HEK293 (cell line): ENCODE measurements around the gene CEP85.

Source experiments
- KLF1 ChIP-seq: fragments of 450-650 bp; formaldehyde crosslinking; IDR thresholded peaks from 2 replicates; pipeline ENCODE4 v1.5.1; 2016; ENCODE audit warnings: missing biosample characterization, missing genetic modification characterization
- RBAK ChIP-seq: fragments of 450-650 bp; formaldehyde crosslinking; IDR thresholded peaks from 2 replicates; pipeline ENCODE4 v1.5.1; 2016; ENCODE audit warnings: missing biosample characterization, missing genetic modification characterization
- YY1 ChIP-seq: fragments of 450-650 bp; formaldehyde crosslinking; IDR thresholded peaks from 2 replicates; pipeline ENCODE4 v1.5.1; 2018; ENCODE audit warnings: missing biosample characterization, missing genetic modification characterization
- ZFP41 ChIP-seq: fragments of 450-650 bp; formaldehyde crosslinking; IDR thresholded peaks from 2 replicates; pipeline ENCODE4 v1.5.1; 2016; ENCODE audit warnings: missing biosample characterization, missing genetic modification characterization, borderline replicate concordance
- ZNF155 ChIP-seq: fragments of 450-650 bp; formaldehyde crosslinking; IDR thresholded peaks from 2 replicates; pipeline ENCODE4 v1.5.1; 2016; ENCODE audit warnings: missing biosample characterization, missing genetic modification characterization
- ZNF274 ChIP-seq, 2 experiments: fragments of 200-500 bp in 1 of 2; fragments of 450-650 bp in 1 of 2; sonication (Bioruptor generic) in 1 of 2; formaldehyde crosslinking in 1 of 2; IDR thresholded peaks; 2 replicates each; pipeline versions ENCODE4 v1.5.1 to v1.6.1; 2014 to 2016; ENCODE audit warnings: borderline replicate concordance in 1 of 2, inconsistent platforms in 1 of 2, low read length in 1 of 2, missing biosample characterization in 1 of 2, missing genetic modification characterization in 1 of 2
- ZNF335 ChIP-seq: fragments of 450-650 bp; formaldehyde crosslinking; conservative IDR thresholded peaks from 2 replicates; pipeline ENCODE4 v1.5.1; 2016; ENCODE audit warnings: missing biosample characterization, missing genetic modification characterization
- ZNF501 ChIP-seq: fragments of 450-650 bp; formaldehyde crosslinking; IDR thresholded peaks from 2 replicates; pipeline ENCODE4 v1.5.1; 2016; ENCODE audit warnings: missing biosample characterization, missing genetic modification characterization
- ZNF510 ChIP-seq: fragments of 450-650 bp; formaldehyde crosslinking; IDR thresholded peaks from 2 replicates; pipeline ENCODE4 v1.5.1; 2018; ENCODE audit warnings: mild to moderate bottlenecking, missing genetic modification characterization, missing biosample characterization; ENCODE audit not compliant: insufficient replicate concordance
- ZNF670 ChIP-seq: fragments of 450-650 bp; formaldehyde crosslinking; IDR thresholded peaks from 2 replicates; pipeline ENCODE4 v1.5.1; 2016; ENCODE audit warnings: missing biosample characterization, missing genetic modification characterization, low read depth
- ZNF747 ChIP-seq: fragments of 450-650 bp; formaldehyde crosslinking; IDR thresholded peaks from 2 replicates; pipeline ENCODE4 v1.5.1; 2016; ENCODE audit warnings: missing biosample characterization, missing genetic modification characterization
- TF ChIP-seq, protein P1 (sequence below): fragments of 450-650 bp; formaldehyde crosslinking; IDR thresholded peaks from 2 replicates; pipeline ENCODE4 v1.5.1; 2016; ENCODE audit warnings: missing biosample characterization, missing genetic modification characterization
- TF ChIP-seq, protein P2 (sequence below): fragments of 450-650 bp; formaldehyde crosslinking; IDR thresholded peaks from 2 replicates; pipeline ENCODE4 v1.5.1; 2016; ENCODE audit warnings: missing biosample characterization, missing genetic modification characterization

DNA sequence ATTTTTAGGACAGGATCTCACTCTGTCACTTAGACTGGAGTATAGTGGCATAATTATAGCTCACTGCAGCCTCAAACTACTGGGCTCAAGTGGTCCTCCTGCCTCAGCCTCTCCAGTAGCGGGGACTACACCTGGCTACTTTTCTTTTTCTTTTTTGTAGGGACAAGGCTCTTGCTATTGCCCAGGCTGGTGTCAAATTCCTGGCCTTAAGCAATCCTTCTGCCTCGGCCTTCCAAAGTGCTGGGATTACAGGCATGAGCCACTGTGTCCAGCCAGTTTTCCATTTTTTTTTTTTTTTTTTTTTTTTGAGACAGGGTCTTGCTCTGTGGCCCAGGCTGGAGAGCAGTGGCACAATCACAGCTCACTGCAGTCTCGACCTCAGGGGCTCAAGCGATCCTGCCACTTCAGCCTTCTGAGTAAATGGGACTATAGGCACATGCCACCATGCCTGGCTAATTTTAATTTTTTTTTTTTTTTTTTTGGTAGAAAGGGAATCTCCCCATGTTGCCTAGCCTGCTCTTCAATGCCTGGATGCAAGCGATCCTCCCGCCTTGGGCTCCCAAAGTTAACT is 20.6 kb upstream of the CEP85 start:
- TF ChIP-seq, protein P1, sequence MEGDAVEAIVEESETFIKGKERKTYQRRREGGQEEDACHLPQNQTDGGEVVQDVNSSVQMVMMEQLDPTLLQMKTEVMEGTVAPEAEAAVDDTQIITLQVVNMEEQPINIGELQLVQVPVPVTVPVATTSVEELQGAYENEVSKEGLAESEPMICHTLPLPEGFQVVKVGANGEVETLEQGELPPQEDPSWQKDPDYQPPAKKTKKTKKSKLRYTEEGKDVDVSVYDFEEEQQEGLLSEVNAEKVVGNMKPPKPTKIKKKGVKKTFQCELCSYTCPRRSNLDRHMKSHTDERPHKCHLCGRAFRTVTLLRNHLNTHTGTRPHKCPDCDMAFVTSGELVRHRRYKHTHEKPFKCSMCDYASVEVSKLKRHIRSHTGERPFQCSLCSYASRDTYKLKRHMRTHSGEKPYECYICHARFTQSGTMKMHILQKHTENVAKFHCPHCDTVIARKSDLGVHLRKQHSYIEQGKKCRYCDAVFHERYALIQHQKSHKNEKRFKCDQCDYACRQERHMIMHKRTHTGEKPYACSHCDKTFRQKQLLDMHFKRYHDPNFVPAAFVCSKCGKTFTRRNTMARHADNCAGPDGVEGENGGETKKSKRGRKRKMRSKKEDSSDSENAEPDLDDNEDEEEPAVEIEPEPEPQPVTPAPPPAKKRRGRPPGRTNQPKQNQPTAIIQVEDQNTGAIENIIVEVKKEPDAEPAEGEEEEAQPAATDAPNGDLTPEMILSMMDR (tag by site-specific recombination) = no peak
- TF ChIP-seq ZNF510 (tag by site-specific recombination) (no peak), ZNF501 (tag by site-specific recombination) (no peak), ZNF335 (tag by site-specific recombination) (no peak), ZNF274 (IDR thresholded peaks at IDR 0.05; ENCODE audit: low read length) (no peak), ZNF274 (tag by site-specific recombination; IDR thresholded peaks at IDR 0.05; ENCODE audit: borderline replicate concordance) (no peak), YY1 (tag by site-specific recombination) (no peak), ZFP41 (tag by site-specific recombination) (no peak), KLF1 (no peak), ZNF670 (tag by site-specific recombination) (no peak), ZNF747 (tag by site-specific recombination) (no peak), RBAK (tag by site-specific recombination) (no peak), ZNF155 (tag by site-specific recombination) (no peak)
- TF ChIP-seq, protein P2, sequence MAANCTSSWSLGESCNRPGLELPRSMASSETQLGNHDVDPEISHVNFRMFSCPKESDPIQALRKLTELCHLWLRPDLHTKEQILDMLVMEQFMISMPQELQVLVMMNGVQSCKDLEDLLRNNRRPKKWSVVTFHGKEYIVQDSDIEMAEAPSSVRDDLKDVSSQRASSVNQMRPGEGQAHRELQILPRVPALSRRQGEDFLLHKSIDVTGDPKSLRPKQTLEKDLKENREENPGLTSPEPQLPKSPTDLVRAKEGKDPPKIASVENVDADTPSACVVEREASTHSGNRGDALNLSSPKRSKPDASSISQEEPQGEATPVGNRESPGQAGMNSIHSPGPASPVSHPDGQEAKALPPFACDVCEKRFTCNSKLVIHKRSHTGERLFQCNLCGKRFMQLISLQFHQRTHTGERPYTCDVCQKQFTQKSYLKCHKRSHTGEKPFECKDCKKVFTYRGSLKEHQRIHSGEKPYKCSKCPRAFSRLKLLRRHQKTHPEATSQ (tag by site-specific recombination) = no peak
